GM23338 (cell line): ENCODE measurements around the gene SERBP1. TPM values are rescaled to one million over a fixed set of nuclear protein-coding genes. Genes with fewer than 3 reads are reported as not detected.

ENCODE experiments used
- ATAC-seq: fragments of 200-7000 bp; cut with Tn5 transposase; 3 replicates; pipeline ENCODE4 v1.9.1; 2020
- DNase-seq: peaks from one replicate; pipeline ENCODE4 v3.0.0-alpha.2; 2015; ENCODE audit warnings: low spot score
- H2AFZ ChIP-seq: fragments of 200-600 bp; sonication (generic); 2 replicates; pipeline ENCODE4 v1.8.0; 2016; ENCODE audit warnings: antibody characterized with exemption, mild to moderate bottlenecking, moderate library complexity
- H3F3A ChIP-seq: fragments of 200-600 bp; sonication (generic); replicated peaks from 2 replicates; pipeline ENCODE4 v1.8.0; 2017; ENCODE audit warnings: antibody characterized with exemption, mixed run types, low read depth
- H3K27ac ChIP-seq: fragments of 200-600 bp; sonication (generic); 2 replicates; pipeline ENCODE4 v1.6.1; 2016; ENCODE audit warnings: low read depth
- H3K27me3 ChIP-seq: fragments of 200-600 bp; sonication (generic); 2 replicates; pipeline ENCODE4 v1.8.0; 2016; ENCODE audit warnings: mild to moderate bottlenecking, mixed run types, moderate library complexity; ENCODE audit not compliant: insufficient read depth
- H3K36me3 ChIP-seq: fragments of 200-600 bp; sonication (generic); 2 replicates; pipeline ENCODE4 v1.8.0; 2016; ENCODE audit warnings: mild to moderate bottlenecking; ENCODE audit not compliant: insufficient read depth
- H3K4me1 ChIP-seq: fragments of 200-600 bp; sonication (generic); 2 replicates; pipeline ENCODE4 v1.8.0; 2016; ENCODE audit warnings: mild to moderate bottlenecking, moderate library complexity; ENCODE audit not compliant: insufficient read depth
- H3K4me2 ChIP-seq: fragments of 200-600 bp; sonication (generic); 2 replicates; pipeline ENCODE4 v1.7.1; 2017; ENCODE audit warnings: mixed run types
- H3K4me3 ChIP-seq: fragments of 200-600 bp; sonication (generic); 2 replicates; pipeline ENCODE4 v1.6.1; 2016; ENCODE audit warnings: mixed run types
- H3K79me2 ChIP-seq: fragments of 200-600 bp; sonication (generic); replicated peaks from 2 replicates; pipeline ENCODE4 v1.8.0; 2017; ENCODE audit warnings: mild to moderate bottlenecking; ENCODE audit not compliant: insufficient read depth
- H3K9me2 ChIP-seq: fragments of 200-600 bp; sonication (generic); 2 replicates; pipeline ENCODE4 v1.8.0; 2017; ENCODE audit not compliant: insufficient read depth
- H4K20me1 ChIP-seq: fragments of 200-600 bp; sonication (generic); replicated peaks from 2 replicates; pipeline ENCODE4 v1.8.0; 2017; ENCODE audit warnings: mild to moderate bottlenecking; ENCODE audit not compliant: insufficient read depth
- H3K27ac Mint-ChIP-seq: 2 replicates; pipeline ENCODE4 v1.8.0; 2020; ENCODE audit warnings: inconsistent platforms, mild to moderate bottlenecking, moderate library complexity, mixed read lengths
- H3K27me3 Mint-ChIP-seq: 3 replicates; pipeline ENCODE4 v1.8.0; 2022; ENCODE audit warnings: low read depth, mild to moderate bottlenecking, moderate library complexity, mixed read lengths, inconsistent platforms; ENCODE audit not compliant: insufficient read depth, poor library complexity
- H3K36me3 Mint-ChIP-seq: 3 replicates; pipeline ENCODE4 v1.8.0; 2021; ENCODE audit warnings: low read depth, mild to moderate bottlenecking, inconsistent platforms, moderate library complexity, mixed read lengths
- H3K4me1 Mint-ChIP-seq: 3 replicates; pipeline ENCODE4 v1.8.0; 2020; ENCODE audit warnings: mild to moderate bottlenecking, inconsistent platforms, mixed read lengths
- H3K4me3 Mint-ChIP-seq: 3 replicates; pipeline ENCODE4 v1.8.0; 2021; ENCODE audit warnings: moderate library complexity, mild to moderate bottlenecking, inconsistent platforms, mixed read lengths
- H3K9me3 Mint-ChIP-seq: 3 replicates; pipeline ENCODE4 v1.8.0; 2020; ENCODE audit warnings: moderate library complexity, mild to moderate bottlenecking, inconsistent platforms, mixed read lengths
- EZH2 ChIP-seq: fragments of 200-600 bp; sonication (generic); IDR thresholded peaks from one replicate; pipeline ENCODE4 v1.8.0; 2017; ENCODE audit warnings: antibody characterized with exemption, mild to moderate bottlenecking, low read depth; ENCODE audit not compliant: unreplicated experiment
- EZH2phosphoT487 ChIP-seq: fragments of 200-600 bp; sonication (generic); IDR thresholded peaks from one replicate; pipeline ENCODE4 v1.8.1; 2018; ENCODE audit warnings: antibody characterized with exemption; ENCODE audit not compliant: unreplicated experiment
- NANOG ChIP-seq: IDR thresholded peaks from 2 replicates; pipeline ENCODE4 v1.6.1; 2016; ENCODE audit warnings: antibody characterized with exemption, borderline replicate concordance
- POLR2AphosphoS5 ChIP-seq: IDR thresholded peaks from 2 replicates; pipeline ENCODE4 v1.6.1; 2016; ENCODE audit warnings: antibody characterized with exemption, low read depth
- STAT1 ChIP-seq: IDR thresholded peaks from one replicate; pipeline ENCODE4 v1.6.1; 2016; ENCODE audit warnings: antibody characterized with exemption; ENCODE audit not compliant: unreplicated experiment
- ZNF114 ChIP-seq: fragments of 250-450 bp; sonication (Bioruptor Pico); IDR thresholded peaks from 2 replicates; pipeline ENCODE4 v1.5.0; 2020; ENCODE audit warnings: mild to moderate bottlenecking, moderate library complexity
- polyA plus RNA-seq: library from polyadenylated mRNA; unstranded; fragments of >200 nt; fragmentation: Nextera tagmentation; extraction: Ambion mirVana; gene quantifications from 2 replicates; pipeline ENCODE4 v1.2.1, GENCODE V29; 2016
- total RNA-seq: library from RNA; depleted of rRNA; stranded (reverse); fragments of >200 nt; shearing (Covaris generic); gene quantifications from 2 replicates; pipeline ENCODE4 v1.2.3, GENCODE V29; 2014
- TF ChIP-seq, protein P1 (sequence below): IDR thresholded peaks from one replicate; pipeline ENCODE4 v1.6.1; 2018; ENCODE audit warnings: antibody characterized with exemption; ENCODE audit not compliant: unreplicated experiment
- TF ChIP-seq, protein P2 (sequence below), 2 experiments: fragments of 200-600 bp in 1 of 2; sonication (generic) in 1 of 2; conservative IDR thresholded peaks; 2 replicates each; pipeline versions ENCODE4 v1.5.1 to v1.6.1; 2016 to 2017; ENCODE audit warnings: antibody characterized with exemption in 2 of 2, low read depth in 2 of 2, mild to moderate bottlenecking in 2 of 2, moderate library complexity in 1 of 2
- TF ChIP-seq, protein P3 (sequence below): IDR thresholded peaks from 2 replicates; pipeline ENCODE4 v1.6.1; 2016; ENCODE audit warnings: antibody characterized with exemption

Gene SERBP1
- total and polyA plus RNA-seq, 2 experiments from 2014 or later = 559 to 674 TPM

DNA sequence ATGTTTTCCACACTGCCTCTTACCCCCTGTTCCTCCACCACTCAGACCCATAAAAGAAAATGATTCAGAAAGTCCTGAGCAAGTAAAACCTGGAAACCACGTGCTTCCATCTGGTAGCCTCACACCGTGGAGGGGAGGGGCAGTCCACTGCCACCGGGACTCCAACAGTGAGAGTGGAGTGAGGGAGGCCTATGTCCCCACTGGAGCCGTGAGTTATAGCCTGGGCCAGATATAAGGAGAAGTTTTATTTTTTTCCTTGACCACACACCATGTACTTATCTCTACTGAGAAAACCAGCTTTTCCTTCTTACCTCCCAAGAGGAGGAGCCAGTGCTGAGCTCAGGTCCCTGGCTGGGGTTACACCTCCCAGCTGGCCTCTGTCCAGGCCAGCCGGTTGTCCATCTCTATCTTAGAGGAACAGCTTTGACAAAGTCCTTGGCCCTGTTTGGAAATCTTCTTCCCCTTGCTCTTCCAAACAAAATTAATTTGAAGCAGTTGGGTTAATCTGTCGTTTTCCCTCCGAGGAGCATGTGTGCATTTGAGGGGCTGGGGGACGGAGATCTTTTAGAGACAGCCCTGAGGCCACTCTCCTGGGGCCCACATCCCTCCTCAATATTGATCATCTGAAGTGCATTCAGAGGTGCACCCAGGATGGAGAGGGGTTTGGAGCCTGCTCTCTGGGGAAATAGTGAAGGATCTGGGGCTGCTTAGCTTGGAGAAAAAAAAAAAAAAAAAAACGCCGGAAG is 49.1 kb upstream of the SERBP1 start:
- no peak overlapping the region for H2AFZ ChIP-seq
- H3K36me3 ChIP-seq = no peaks in the 10 kb centered on the region
- DNase-seq (no peak), ATAC-seq (peak; percentile 47; the same call in 1 of the 3 replicates)
- H3K4me1 ChIP-seq = peaks cover 3% of the 10 kb centered on the region; the same call in 1 of the 2 replicates
- Mint-ChIP-seq H3K4me1 (peaks cover 7% of the 10 kb centered on the region; the same call in 2 of the 3 replicates), H3K9me3 (no peaks in the 10 kb centered on the region; the same call in 2 of the 3 replicates), H3K27me3 (peaks cover 2% of the 10 kb centered on the region), H3K27ac (no peak overlapping the region), H3K36me3 (no peaks in the 10 kb centered on the region), H3K4me3 (no peak overlapping the region)
- H3K4me2 ChIP-seq = no peak overlapping the region
- no peak overlapping the region for H3K4me3 ChIP-seq
- H3F3A ChIP-seq = no peaks in the 10 kb centered on the region
- TF ChIP-seq ZNF114 (CRISPR knock-in tag) = no peak
- TF ChIP-seq STAT1 = no peak
- no peak for TF ChIP-seq EZH2phosphoT487
- TF ChIP-seq NANOG = no peak
- TF ChIP-seq EZH2 = no peak
- TF ChIP-seq, protein P1, sequence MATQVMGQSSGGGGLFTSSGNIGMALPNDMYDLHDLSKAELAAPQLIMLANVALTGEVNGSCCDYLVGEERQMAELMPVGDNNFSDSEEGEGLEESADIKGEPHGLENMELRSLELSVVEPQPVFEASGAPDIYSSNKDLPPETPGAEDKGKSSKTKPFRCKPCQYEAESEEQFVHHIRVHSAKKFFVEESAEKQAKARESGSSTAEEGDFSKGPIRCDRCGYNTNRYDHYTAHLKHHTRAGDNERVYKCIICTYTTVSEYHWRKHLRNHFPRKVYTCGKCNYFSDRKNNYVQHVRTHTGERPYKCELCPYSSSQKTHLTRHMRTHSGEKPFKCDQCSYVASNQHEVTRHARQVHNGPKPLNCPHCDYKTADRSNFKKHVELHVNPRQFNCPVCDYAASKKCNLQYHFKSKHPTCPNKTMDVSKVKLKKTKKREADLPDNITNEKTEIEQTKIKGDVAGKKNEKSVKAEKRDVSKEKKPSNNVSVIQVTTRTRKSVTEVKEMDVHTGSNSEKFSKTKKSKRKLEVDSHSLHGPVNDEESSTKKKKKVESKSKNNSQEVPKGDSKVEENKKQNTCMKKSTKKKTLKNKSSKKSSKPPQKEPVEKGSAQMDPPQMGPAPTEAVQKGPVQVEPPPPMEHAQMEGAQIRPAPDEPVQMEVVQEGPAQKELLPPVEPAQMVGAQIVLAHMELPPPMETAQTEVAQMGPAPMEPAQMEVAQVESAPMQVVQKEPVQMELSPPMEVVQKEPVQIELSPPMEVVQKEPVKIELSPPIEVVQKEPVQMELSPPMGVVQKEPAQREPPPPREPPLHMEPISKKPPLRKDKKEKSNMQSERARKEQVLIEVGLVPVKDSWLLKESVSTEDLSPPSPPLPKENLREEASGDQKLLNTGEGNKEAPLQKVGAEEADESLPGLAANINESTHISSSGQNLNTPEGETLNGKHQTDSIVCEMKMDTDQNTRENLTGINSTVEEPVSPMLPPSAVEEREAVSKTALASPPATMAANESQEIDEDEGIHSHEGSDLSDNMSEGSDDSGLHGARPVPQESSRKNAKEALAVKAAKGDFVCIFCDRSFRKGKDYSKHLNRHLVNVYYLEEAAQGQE = no peak
- no peaks in the 10 kb centered on the region for H3K79me2 ChIP-seq
- no peak overlapping the region for H3K27ac ChIP-seq
- H3K9me2 ChIP-seq = no peaks in the 10 kb centered on the region
- no peaks in the 10 kb centered on the region for H3K27me3 ChIP-seq
- no peaks in the 10 kb centered on the region for H4K20me1 ChIP-seq

DNA sequence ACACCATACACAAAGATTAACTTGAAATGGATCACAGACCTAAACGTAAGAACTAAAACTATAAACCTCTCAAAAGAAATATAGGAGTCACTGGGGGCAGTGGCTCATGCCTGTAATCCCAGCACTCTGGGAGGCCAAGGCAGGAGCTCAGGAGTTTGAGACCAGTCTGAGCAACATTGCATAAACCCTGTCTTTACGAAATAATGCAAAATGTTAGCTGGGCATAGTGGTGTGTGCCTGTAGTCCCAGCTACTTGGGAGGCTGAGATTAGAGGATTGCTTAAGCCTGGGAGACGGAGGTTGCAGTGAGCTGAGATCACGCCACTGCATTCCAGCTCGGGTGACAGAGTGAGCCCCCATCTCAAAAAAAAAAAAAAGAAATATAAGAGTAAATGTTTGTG is 46.7 kb upstream of the SERBP1 start:
- TF ChIP-seq EZH2phosphoT487 (no peak), POLR2AphosphoS5 (no peak)
- TF ChIP-seq, protein P2, sequence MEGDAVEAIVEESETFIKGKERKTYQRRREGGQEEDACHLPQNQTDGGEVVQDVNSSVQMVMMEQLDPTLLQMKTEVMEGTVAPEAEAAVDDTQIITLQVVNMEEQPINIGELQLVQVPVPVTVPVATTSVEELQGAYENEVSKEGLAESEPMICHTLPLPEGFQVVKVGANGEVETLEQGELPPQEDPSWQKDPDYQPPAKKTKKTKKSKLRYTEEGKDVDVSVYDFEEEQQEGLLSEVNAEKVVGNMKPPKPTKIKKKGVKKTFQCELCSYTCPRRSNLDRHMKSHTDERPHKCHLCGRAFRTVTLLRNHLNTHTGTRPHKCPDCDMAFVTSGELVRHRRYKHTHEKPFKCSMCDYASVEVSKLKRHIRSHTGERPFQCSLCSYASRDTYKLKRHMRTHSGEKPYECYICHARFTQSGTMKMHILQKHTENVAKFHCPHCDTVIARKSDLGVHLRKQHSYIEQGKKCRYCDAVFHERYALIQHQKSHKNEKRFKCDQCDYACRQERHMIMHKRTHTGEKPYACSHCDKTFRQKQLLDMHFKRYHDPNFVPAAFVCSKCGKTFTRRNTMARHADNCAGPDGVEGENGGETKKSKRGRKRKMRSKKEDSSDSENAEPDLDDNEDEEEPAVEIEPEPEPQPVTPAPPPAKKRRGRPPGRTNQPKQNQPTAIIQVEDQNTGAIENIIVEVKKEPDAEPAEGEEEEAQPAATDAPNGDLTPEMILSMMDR (conservative IDR thresholded peaks at IDR 0.05; ENCODE audit: low read depth in 2 of 2) = no peak
- TF ChIP-seq, protein P3, sequence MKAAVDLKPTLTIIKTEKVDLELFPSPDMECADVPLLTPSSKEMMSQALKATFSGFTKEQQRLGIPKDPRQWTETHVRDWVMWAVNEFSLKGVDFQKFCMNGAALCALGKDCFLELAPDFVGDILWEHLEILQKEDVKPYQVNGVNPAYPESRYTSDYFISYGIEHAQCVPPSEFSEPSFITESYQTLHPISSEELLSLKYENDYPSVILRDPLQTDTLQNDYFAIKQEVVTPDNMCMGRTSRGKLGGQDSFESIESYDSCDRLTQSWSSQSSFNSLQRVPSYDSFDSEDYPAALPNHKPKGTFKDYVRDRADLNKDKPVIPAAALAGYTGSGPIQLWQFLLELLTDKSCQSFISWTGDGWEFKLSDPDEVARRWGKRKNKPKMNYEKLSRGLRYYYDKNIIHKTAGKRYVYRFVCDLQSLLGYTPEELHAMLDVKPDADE = no peak
- peaks cover 6% of the 10 kb centered on the region; the same call in 2 of the 3 replicates for H3K4me1 Mint-ChIP-seq
- Histone ChIP-seq H3K4me3 (no peak overlapping the region), H3F3A (no peaks in the 10 kb centered on the region), H3K4me1 (no peaks in the 10 kb centered on the region), H3K27ac (no peak overlapping the region), H2AFZ (no peak overlapping the region), H3K9me2 (no peaks in the 10 kb centered on the region), H4K20me1 (no peaks in the 10 kb centered on the region), H3K36me3 (no peaks in the 10 kb centered on the region), H3K27me3 (no peaks in the 10 kb centered on the region), H3K4me2 (no peak overlapping the region), H3K79me2 (no peaks in the 10 kb centered on the region)
- DNase-seq (no peak), ATAC-seq (no peak)
- H3K9me3 Mint-ChIP-seq = no peaks in the 10 kb centered on the region; the same call in 2 of the 3 replicates
- no peak overlapping the region for H3K27ac Mint-ChIP-seq
- H3K27me3 Mint-ChIP-seq = peaks cover 2% of the 10 kb centered on the region
- no peaks in the 10 kb centered on the region for H3K36me3 Mint-ChIP-seq
- no peak overlapping the region for H3K4me3 Mint-ChIP-seq
